NCI-H345 treated with DMSO at 0.1 percent for 48 hours (cell line): Measurements from ENCODE around the gene CLCN4.

Source experiments
- DNase-seq: peaks from one replicate; lab custom pipeline; 2025; ENCODE audit not compliant: unreplicated experiment; lab: John Stamatoyannopoulos, UW

The CLCN4 gene

GRCh38 chrX:10156199-10157031 lies at the start of gene CLCN4:
Gene CLCN4 (plus strand): TSS chrX:10156975. CDS start chrX:10185033, 28,058 bp downstream.
- DNase-seq: peak; percentile 20

GRCh38 chrX:10107483-10107882 lies 49.3 kb upstream of the CLCN4 start:
- no peak for DNase-seq

- no peak for DNase-seq
Observed at GRCh38 chrX:10108288-10108687, 48.5 kb upstream of the CLCN4 start.

- no peak for DNase-seq
Observed at GRCh38 chrX:10109695-10110094, 47.1 kb upstream of the CLCN4 start.

GRCh38 chrX:10110316-10110935 lies 46.3 kb upstream of the CLCN4 start:
- no peak for DNase-seq

- no peak for DNase-seq
Observed at GRCh38 chrX:10110984-10111363, 45.8 kb upstream of the CLCN4 start.

- no peak for DNase-seq
Observed at GRCh38 chrX:10111364-10112148, 45.2 kb upstream of the CLCN4 start.

- DNase-seq: no peak
Observed at GRCh38 chrX:10112510-10112909, 44.3 kb upstream of the CLCN4 start.

GRCh38 chrX:10115082-10115481 lies 41.7 kb upstream of the CLCN4 start:
- no peak for DNase-seq

GRCh38 chrX:10117301-10117700 lies 39.5 kb upstream of the CLCN4 start:
- DNase-seq: no peak

GRCh38 chrX:10117864-10118377 lies 38.9 kb upstream of the CLCN4 start:
- no peak for DNase-seq

GRCh38 chrX:10118530-10118929 lies 38.2 kb upstream of the CLCN4 start:
- DNase-seq: no peak

- peak; percentile 45 for DNase-seq
Observed at GRCh38 chrX:10119399-10119990, 37.3 kb upstream of the CLCN4 start.

- no peak for DNase-seq
Observed at GRCh38 chrX:10120331-10120730, 36.4 kb upstream of the CLCN4 start.

- DNase-seq: no peak
Observed at GRCh38 chrX:10120828-10121227, 35.9 kb upstream of the CLCN4 start.

- no peak for DNase-seq
Observed at GRCh38 chrX:10121787-10122186, 35.0 kb upstream of the CLCN4 start.

GRCh38 chrX:10124506-10125247 lies 32.1 kb upstream of the CLCN4 start:
- DNase-seq: no peak

- no peak for DNase-seq
Observed at GRCh38 chrX:10125248-10125615, 31.5 kb upstream of the CLCN4 start.

- DNase-seq: no peak
Observed at GRCh38 chrX:10126044-10126443, 30.7 kb upstream of the CLCN4 start.

- no peak for DNase-seq
Observed at GRCh38 chrX:10126834-10127233, 29.9 kb upstream of the CLCN4 start.

GRCh38 chrX:10128386-10128785 lies 28.4 kb upstream of the CLCN4 start:
- DNase-seq: no peak
